Mammary epithelial cell (primary cell): ENCODE results near the gene CHKB.

Experiments used
- CTCF ChIP-seq, 2 donors: IDR thresholded peaks in 1 of 2; conservative IDR thresholded peaks in 1 of 2; 2 replicates each; pipeline ENCODE4 v1.5.1; 2011 to 2012; ENCODE audit warnings: inconsistent platforms in 2 of 2, low read length in 2 of 2, mild to moderate bottlenecking in 2 of 2, control low read depth in 1 of 2, low read depth in 1 of 2; ENCODE audit not compliant: insufficient read depth in 1 of 2; ENCODE audit errors: extremely low read depth in 1 of 2
- EZH2 ChIP-seq: IDR thresholded peaks from 2 replicates; pipeline ENCODE4 v1.6.1; 2012; ENCODE audit warnings: low read length, inconsistent platforms, borderline replicate concordance

DNA sequence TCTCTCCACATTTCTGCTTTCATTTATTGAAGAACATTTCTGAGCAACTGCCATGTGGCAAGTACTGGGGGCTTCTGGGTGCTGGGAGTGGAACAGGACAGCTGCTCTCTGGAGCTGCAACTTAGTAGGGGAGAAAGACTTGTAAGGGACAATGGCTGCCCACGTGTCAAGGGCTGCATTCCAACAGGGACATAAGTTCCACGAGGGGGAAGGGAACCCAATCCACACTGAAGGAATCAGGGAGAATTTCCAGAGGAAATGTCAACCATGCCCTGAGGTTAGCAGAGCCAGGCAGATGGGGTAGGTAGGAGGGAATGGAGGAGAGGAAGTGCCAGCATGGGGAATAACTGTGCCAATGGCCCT lies 19.7 kb upstream of the CHKB start:
- TF ChIP-seq CTCF (conservative IDR thresholded peaks at IDR 0.05 in 1 of 2, IDR thresholded peaks at IDR 0.05 in 1 of 2; ENCODE audit: extremely low read depth in 1 of 2, insufficient read depth in 1 of 2, low read depth in 1 of 2, low read length in 2 of 2): no peak
- TF ChIP-seq EZH2: no peak
